Measurements from ENCODE around the gene UTS2R. TPM values are rescaled to one million over a fixed set of nuclear protein-coding genes. Genes with fewer than 3 reads are reported as not detected.

UTS2R gene
- total and polyA plus RNA-seq, 5 donors = 1.0 to 7.5 (median 4.5) TPM

GRCh38 chr17:82334622-82335394 lies 36.8 kb upstream of the UTS2R start:
- 29% methylated on average over 16 of the region's 16 CpGs for WGBS
- Histone ChIP-seq H3K27me3 (ENCODE audit: control insufficient read depth, insufficient read depth) (no peaks in the 10 kb centered on the region), H3K4me3 (ENCODE audit: low read length) (peak overlapping the region; percentile 36), H3K4me1 (ENCODE audit: control insufficient read depth, insufficient read depth, low read length) (peaks cover 9% of the 10 kb centered on the region), H3K9me3 (ENCODE audit: control insufficient read depth, low read length) (no peaks in the 10 kb centered on the region), H3K27ac (ENCODE audit: low read length) (no peak overlapping the region)
- intact Hi-C loops (cut with DNase I) = no loop called here
- ATAC-seq = no peak
- DNase-seq = peak in 2 of 3 donors; percentile 55 to 65

DNA sequence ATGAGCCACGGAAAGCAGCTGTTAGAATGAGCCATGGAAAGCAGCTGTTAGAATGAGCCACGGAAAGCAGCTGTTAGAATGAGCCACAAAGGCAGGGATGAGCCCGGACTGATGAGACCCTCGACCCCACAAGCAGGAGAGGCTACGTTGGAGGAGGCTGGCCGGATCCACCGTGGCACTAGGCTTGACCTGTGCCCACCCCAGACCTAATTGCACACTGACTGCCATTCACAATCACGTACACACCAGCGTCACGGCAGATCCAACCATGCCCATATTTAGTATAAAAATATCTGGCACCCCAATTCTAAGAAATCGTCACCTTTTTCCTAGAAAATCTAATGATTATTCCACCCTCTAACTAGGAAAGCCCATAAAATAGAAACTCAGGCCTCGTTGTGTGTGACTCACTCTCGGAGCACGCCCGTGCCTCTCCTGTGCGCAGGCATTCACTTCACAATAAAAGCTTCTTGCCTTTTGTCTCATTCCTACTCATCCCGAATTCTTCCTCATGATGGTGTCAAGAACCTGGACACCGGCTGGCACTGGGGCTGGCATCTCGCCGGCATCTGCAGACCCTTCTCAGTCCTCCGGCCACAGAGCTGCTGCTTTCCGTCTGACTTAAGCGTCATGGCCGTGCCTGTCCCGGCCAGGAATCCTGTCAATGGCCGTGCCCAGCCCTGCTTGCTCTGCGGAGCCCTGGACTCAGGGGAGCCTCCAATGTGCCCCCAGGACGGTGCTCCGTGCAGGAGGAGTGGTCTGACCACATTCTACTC lies 32.5 kb upstream of the UTS2R start:
- H3K27me3 ChIP-seq (ENCODE audit: control insufficient read depth, insufficient read depth) = no peaks in the 10 kb centered on the region
- peaks cover 4% of the 10 kb centered on the region for H3K4me1 ChIP-seq (ENCODE audit: control insufficient read depth, insufficient read depth, low read length)
- H3K27ac ChIP-seq (ENCODE audit: low read length) = no peak overlapping the region
- H3K4me3 ChIP-seq (ENCODE audit: low read length) = peak overlapping the region; percentile 35
- peak in 2 of 3 donors; percentile 63 to 66 for DNase-seq
- 28% methylated on average over 29 of the region's 29 CpGs for WGBS
- ATAC-seq = peak; percentile 54 to 71
- intact Hi-C loops (cut with DNase I) = no loop called here
- H3K9me3 ChIP-seq (ENCODE audit: control insufficient read depth, low read length) = no peaks in the 10 kb centered on the region

- Histone ChIP-seq H3K4me3 (ENCODE audit: low read length) (peak overlapping the region; percentile 35), H3K27ac (ENCODE audit: low read length) (no peak overlapping the region), H3K27me3 (ENCODE audit: control insufficient read depth, insufficient read depth) (no peaks in the 10 kb centered on the region), H3K4me1 (ENCODE audit: control insufficient read depth, insufficient read depth, low read length) (peaks cover 4% of the 10 kb centered on the region), H3K9me3 (ENCODE audit: control insufficient read depth, low read length) (no peaks in the 10 kb centered on the region)
- peak in 2 of 3 donors; percentile 50 to 65 for DNase-seq
- WGBS = 55% methylated on average over 10 of the region's 10 CpGs
- intact Hi-C loops (cut with DNase I) = no loop called here
- ATAC-seq = peak; percentile 4 to 14
Measured at GRCh38 chr17:82339634-82340580, 31.7 kb upstream of the UTS2R start.

- DNase-seq (peak in 2 of 3 donors; percentile 10 to 33), ATAC-seq (no peak)
- no peak overlapping the region for H3K4me3 ChIP-seq (ENCODE audit: low read length)
- 72% methylated on average over 28 of the region's 28 CpGs for WGBS
- no peak overlapping the region for H3K27ac ChIP-seq (ENCODE audit: low read length)
- peaks cover 4% of the 10 kb centered on the region for H3K4me1 ChIP-seq (ENCODE audit: control insufficient read depth, insufficient read depth, low read length)
- no peaks in the 10 kb centered on the region for H3K9me3 ChIP-seq (ENCODE audit: control insufficient read depth, low read length)
- H3K27me3 ChIP-seq (ENCODE audit: control insufficient read depth, insufficient read depth) = no peaks in the 10 kb centered on the region
- intact Hi-C loops (cut with DNase I) = no loop called here
Measured at GRCh38 chr17:82342361-82343079, 29.0 kb upstream of the UTS2R start.

- Histone ChIP-seq H3K4me1 (ENCODE audit: control insufficient read depth, insufficient read depth, low read length) (peaks cover 4% of the 10 kb centered on the region), H3K9me3 (ENCODE audit: control insufficient read depth, low read length) (no peaks in the 10 kb centered on the region), H3K27ac (ENCODE audit: low read length) (no peak overlapping the region), H3K4me3 (ENCODE audit: low read length) (no peak overlapping the region), H3K27me3 (ENCODE audit: control insufficient read depth, insufficient read depth) (no peaks in the 10 kb centered on the region)
- ATAC-seq (no peak), DNase-seq (peak in 2 of 3 donors; percentile 9 to 13)
- intact Hi-C loops (cut with DNase I) = no loop called here
- 93% methylated on average over 5 of the region's 5 CpGs for WGBS
Measured at GRCh38 chr17:82343560-82343959, 28.0 kb upstream of the UTS2R start.

GRCh38 chr17:82344175-82344907 lies 27.2 kb upstream of the UTS2R start:
- DNase-seq (peak in 1 of 3 donors; percentile 44), ATAC-seq (no peak)
- Histone ChIP-seq H3K4me1 (ENCODE audit: control insufficient read depth, insufficient read depth, low read length) (peaks cover 3% of the 10 kb centered on the region), H3K9me3 (ENCODE audit: control insufficient read depth, low read length) (no peaks in the 10 kb centered on the region), H3K27ac (ENCODE audit: low read length) (no peak overlapping the region), H3K27me3 (ENCODE audit: control insufficient read depth, insufficient read depth) (no peaks in the 10 kb centered on the region), H3K4me3 (ENCODE audit: low read length) (no peak overlapping the region)
- WGBS = 84% methylated on average over 24 of the region's 24 CpGs
- intact Hi-C loops (cut with DNase I) = no loop called here

GRCh38 chr17:82345151-82345976 lies 26.2 kb upstream of the UTS2R start:
- Histone ChIP-seq H3K9me3 (ENCODE audit: control insufficient read depth, low read length) (no peaks in the 10 kb centered on the region), H3K4me3 (ENCODE audit: low read length) (no peak overlapping the region), H3K27ac (ENCODE audit: low read length) (no peak overlapping the region), H3K27me3 (ENCODE audit: control insufficient read depth, insufficient read depth) (no peaks in the 10 kb centered on the region), H3K4me1 (ENCODE audit: control insufficient read depth, insufficient read depth, low read length) (no peaks in the 10 kb centered on the region)
- WGBS = 87% methylated on average over 42 of the region's 42 CpGs
- no peak for ATAC-seq
- intact Hi-C loops (cut with DNase I) = no loop called here
- DNase-seq = peak in 1 of 3 donors; percentile 46

GRCh38 chr17:82346342-82347300 lies 24.9 kb upstream of the UTS2R start:
- Histone ChIP-seq H3K27ac (ENCODE audit: low read length) (no peak overlapping the region), H3K9me3 (ENCODE audit: control insufficient read depth, low read length) (no peaks in the 10 kb centered on the region), H3K4me1 (ENCODE audit: control insufficient read depth, insufficient read depth, low read length) (no peaks in the 10 kb centered on the region), H3K27me3 (ENCODE audit: control insufficient read depth, insufficient read depth) (no peaks in the 10 kb centered on the region), H3K4me3 (ENCODE audit: low read length) (no peak overlapping the region)
- intact Hi-C loops (cut with DNase I) = no loop called here
- 64% methylated on average over 28 of the region's 28 CpGs for WGBS
- DNase-seq = peak in 1 of 3 donors; percentile 45
- no peak for ATAC-seq

Measured in right cardiac atrium (tissue), 5 donors.